SKM-1 (cell line): Measurements from ENCODE around the gene NEUROD4.
"Not testable (repeated sequence)": the region's sequence is repeated elsewhere in the genome, so short reads cannot be mapped to it uniquely, and the experiment has no call there.

ENCODE experiments used
- DNase-seq: peaks from one replicate; lab custom pipeline; 2025; ENCODE audit not compliant: unreplicated experiment; lab: John Stamatoyannopoulos, UW

Gene NEUROD4, protein sequence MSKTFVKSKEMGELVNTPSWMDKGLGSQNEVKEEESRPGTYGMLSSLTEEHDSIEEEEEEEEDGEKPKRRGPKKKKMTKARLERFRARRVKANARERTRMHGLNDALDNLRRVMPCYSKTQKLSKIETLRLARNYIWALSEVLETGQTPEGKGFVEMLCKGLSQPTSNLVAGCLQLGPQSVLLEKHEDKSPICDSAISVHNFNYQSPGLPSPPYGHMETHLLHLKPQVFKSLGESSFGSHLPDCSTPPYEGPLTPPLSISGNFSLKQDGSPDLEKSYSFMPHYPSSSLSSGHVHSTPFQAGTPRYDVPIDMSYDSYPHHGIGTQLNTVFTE

GRCh38 chr12:55019784-55020183, at the start of gene NEUROD4:
NEUROD4 (plus strand) TSS chr12:55019974; CDS start chr12:55026440, 6,466 bp downstream.
- DNase-seq: no peak

- no peak for DNase-seq
These were observed 49.0 kb upstream of the NEUROD4 start for GRCh38 chr12:54970741-54971140.

DNA sequence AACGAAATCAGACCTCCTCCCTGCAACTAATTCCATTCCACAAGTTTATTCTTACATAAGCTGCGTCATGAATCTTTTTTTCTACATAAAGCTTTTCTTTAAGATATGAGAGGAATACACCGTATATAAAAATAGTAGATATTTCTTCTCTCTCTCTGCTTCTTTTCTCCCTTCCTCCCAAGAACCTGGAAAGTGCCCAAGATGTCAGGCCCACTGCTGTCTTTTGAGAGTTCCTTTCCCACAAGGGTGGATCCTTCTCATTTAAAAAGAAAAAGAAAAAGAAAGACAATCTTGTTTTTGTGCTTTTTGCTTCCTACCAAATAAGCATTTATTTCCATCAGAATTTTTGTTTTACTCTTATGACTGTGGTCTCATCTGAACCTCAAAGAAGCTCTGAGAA, 46.2 kb upstream of the NEUROD4 start:
- DNase-seq: no peak

DNA sequence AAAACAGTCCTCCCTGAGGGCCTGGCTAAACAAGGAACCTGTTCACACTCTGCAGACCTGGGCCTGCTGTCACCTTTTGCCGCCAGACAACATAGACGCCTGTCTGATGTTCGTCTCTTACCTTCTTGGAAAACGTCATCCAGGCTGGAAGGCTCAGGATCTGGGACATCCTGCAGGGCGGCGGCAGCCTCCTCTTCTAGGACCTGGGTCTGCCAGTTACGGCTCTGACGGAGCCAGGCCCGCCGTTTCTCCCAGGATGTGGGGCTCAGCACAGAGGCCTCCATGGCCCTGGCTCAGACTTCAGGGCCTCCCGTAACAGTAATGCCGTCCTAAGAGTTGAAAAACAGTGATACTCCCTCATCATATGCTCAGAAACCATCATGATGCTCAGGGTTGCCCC, 45.5 kb upstream of the NEUROD4 start:
- DNase-seq: no peak

DNA sequence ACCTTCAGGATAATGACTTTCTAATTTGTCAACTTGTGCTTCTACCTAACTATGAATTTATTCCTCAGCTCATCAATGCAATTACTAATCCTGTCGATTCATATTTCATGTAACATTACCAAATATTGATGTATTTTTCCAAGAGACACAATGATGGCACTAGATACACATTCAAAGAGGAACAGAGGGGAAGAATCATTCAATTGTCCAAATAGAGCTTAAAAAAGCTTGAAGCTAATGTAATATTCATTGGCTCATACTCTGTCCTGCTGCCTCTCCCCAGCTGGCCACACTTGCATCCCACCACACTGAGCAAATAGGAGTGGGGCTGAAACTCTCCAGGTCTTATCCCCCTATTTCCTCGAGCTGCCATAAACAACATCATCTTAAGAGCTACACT, 44.5 kb upstream of the NEUROD4 start:
- DNase-seq: no peak

DNA sequence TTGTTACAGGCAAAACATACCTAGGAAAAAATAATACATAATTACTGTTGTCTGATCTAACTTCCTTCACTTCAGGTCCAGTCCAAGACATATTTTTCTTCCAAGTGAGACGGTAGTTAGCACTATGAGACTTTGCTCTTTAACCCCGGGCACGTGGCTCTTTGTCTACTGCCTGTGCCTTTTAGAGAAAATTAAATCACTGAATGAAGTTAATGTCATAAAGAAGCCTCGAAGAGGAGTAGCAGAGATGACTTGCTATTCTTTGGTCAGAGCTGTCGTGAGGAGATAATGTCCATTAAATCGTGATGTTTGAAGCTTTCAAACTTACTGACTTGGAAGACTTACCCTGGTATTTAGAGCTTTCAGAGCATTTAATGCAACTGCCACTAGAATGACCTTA, 43.9 kb upstream of the NEUROD4 start:
- no peak for DNase-seq

GRCh38 chr12:54977155-54977554, 42.6 kb upstream of the NEUROD4 start:
- no peak for DNase-seq

DNA sequence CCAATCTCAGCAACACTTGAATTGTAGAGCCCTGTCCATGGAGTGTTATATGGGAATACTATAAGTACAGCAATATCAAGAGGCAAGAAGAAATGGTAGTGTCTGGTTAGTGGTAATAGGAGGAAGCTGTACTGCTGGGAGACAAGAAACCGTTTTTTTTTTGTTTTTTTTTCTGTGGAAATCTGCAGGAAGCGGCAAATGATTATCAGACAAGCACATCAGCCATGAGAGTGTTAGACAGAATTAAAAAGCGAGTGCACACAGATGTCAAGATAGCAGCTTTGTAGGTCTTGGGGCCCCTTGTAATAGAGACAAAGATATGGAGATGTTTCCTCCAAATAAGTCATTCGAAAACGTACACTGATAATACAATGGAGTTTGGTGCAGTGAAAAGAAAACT, 41.9 kb upstream of the NEUROD4 start:
- DNase-seq: no peak

DNA sequence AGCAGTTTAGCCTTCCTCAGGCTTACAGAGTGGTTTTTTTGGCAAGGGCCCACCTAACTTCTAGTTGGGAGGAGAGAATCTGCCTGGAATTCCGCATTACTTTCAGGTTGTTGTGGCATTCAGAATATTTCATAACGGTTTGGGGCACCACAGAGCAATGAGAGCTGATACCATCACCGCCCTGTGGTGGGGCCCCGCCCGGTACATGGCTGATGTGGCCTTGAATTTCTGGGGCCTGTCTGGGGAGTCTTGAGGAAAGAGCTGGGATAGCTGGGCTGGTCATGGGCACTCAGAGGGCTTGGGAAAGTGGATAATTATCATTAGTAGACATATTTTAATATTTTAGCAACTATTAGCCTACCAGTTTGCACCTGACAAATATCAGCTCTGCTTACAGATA, 39.4 kb upstream of the NEUROD4 start:
- no peak for DNase-seq

GRCh38 chr12:54981796-54982195, 38.0 kb upstream of the NEUROD4 start:
- no peak for DNase-seq

DNA sequence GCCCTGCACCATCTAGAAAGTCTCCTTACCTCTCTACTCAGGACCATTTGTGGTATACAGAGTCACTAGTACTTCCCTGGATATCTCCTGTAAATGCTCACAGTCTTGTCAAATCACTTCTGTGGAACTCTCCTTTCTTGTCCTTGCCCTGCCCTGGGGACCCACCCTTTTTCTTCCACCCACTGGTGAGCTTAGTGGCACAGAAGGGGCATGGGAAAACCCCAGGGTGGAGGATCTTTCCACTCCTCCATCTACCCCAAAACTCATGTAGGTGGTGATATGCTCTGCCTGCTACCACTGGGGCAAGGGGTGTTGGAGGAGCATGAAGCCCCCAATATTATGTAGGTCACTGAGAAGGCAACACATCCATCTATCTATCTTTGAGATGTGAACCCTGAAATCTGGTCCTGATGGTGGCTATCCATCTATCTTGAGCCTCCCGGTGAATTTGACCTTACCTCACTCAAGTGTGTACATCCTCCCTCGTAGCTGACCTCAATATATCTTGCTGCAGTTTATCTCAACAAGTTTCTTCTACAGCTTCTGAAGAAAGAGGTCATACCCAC, 36.2 kb upstream of the NEUROD4 start:
- DNase-seq: no peak

GRCh38 chr12:54984658-54985376, 35.0 kb upstream of the NEUROD4 start, which contains the start of gene TESPA1:
TESPA1 (minus strand) TSS chr12:54984762; CDS start chr12:54974562, 10,200 bp downstream.
- DNase-seq: peak; percentile 29

- DNase-seq: not testable (repeated sequence)
These were observed 33.0 kb upstream of the NEUROD4 start for GRCh38 chr12:54986773-54987172.

GRCh38 chr12:54987611-54988231, 32.1 kb upstream of the NEUROD4 start:
- DNase-seq: no peak

- no peak for DNase-seq
These were observed 31.2 kb upstream of the NEUROD4 start for GRCh38 chr12:54988402-54989054.

DNA sequence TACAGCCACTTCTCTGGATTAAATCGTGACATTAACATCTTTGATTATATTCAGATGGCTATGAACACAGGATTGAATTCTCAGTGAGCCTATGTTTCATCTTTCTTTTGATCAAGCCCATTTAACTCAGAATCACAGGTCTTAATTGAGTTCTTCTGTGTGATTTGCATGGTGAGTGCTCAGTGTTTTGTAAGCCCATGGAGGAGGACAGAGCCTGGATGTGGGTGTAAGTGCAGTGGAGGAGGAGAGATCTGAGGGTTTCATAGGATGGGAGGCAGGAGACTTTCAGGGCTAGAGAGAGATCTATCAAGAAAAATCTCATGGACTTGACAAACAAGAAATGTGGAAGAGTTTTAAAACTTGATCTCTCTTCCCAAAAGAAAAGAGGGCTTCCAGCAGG, 29.9 kb upstream of the NEUROD4 start:
- no peak for DNase-seq

- DNase-seq: no peak
These were observed 28.4 kb upstream of the NEUROD4 start for GRCh38 chr12:54991161-54991990.

DNA sequence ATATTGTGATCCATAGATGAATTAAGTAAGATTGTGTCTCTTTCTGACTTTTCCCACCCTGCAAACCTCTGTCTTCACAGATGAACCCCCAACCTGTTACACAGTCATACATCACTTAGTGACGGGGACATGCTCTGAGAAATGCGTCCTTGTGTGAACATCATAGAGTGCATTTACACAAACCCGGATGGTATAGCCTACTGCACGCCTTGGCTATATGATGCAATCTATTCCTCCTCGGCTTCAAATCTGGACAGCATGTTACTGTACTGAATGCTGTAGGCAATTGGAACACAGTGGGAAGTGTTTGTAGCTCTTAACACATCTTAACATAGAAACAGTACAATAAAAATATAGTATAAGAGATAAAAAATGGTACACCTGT, 27.8 kb upstream of the NEUROD4 start:
- DNase-seq: no peak

DNA sequence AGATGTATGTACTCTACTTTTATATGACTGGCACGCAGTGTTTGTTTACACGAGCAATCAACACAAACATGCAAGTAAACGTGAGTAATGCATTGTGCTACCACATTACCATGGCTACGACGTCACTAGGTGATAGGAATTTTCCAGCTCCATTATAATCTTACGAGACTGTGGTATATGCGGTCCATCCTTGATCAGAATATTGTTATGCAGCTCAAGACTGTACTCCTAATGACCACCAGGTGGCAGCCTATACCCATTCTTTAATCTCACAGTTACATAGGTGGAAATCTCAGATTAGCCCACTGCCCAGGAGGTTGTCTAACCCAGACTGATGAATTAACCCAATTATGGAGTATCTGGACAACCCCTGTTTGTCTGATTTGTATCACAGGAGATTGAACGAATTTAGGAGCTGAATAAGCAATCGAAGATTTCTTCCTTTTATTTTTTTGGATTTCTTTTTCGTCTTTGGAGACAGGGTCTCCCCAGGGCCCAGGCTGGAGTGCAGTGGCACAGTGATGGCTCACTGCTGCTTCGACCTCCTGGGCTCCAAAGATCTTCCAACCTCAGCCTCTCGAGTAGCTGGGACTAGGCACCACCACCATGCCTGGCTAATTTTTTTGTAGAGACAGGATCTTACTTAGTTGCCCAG, 26.5 kb upstream of the NEUROD4 start:
- peak; percentile 6 for DNase-seq

DNA sequence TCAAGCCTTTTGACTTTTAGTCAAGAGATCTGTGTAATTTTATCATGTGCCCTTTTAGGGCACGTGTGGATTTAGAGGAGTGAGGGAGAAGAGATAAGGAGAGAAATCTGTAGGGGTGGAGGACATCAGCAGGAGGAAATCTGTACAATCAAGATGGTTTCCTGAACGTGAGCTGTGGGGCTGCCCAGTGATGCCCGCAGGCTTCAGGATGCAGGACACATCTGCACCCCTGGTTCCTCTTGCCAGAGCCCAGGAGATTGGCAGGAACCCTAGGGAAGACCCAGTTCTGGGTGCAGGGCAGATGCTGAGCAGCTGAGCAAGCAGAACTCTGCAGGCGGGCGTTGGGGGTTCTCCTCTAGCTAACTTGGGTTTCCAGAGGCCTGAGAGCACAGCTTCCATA, 23.6 kb upstream of the NEUROD4 start:
- no peak for DNase-seq
